ENCODE data around the gene HEATR5A. TPM values are rescaled to one million over a fixed set of nuclear protein-coding genes. Genes with fewer than 3 reads are reported as not detected.

The HEATR5A gene
- total and polyA plus RNA-seq, 4 donors: 10.9 to 54.0 (median 28.9) TPM

GRCh38 chr14:31405106-31405505 lies 15.2 kb downstream of the HEATR5A start:
- H3K36me3 ChIP-seq (ENCODE audit: control insufficient read depth in 4 of 4, insufficient read depth in 4 of 4, low read length in 4 of 4): peaks cover 0 to 7% (median 7%) of the 10 kb centered on the region in 4 donors
- TF ChIP-seq, protein P1, sequence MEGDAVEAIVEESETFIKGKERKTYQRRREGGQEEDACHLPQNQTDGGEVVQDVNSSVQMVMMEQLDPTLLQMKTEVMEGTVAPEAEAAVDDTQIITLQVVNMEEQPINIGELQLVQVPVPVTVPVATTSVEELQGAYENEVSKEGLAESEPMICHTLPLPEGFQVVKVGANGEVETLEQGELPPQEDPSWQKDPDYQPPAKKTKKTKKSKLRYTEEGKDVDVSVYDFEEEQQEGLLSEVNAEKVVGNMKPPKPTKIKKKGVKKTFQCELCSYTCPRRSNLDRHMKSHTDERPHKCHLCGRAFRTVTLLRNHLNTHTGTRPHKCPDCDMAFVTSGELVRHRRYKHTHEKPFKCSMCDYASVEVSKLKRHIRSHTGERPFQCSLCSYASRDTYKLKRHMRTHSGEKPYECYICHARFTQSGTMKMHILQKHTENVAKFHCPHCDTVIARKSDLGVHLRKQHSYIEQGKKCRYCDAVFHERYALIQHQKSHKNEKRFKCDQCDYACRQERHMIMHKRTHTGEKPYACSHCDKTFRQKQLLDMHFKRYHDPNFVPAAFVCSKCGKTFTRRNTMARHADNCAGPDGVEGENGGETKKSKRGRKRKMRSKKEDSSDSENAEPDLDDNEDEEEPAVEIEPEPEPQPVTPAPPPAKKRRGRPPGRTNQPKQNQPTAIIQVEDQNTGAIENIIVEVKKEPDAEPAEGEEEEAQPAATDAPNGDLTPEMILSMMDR (IDR thresholded peaks at IDR 0.05; ENCODE audit: control extremely low read depth, extremely low read depth): no peak
- peaks cover 0 to 5% (median 0%) of the 10 kb centered on the region in 5 donors for H3K4me1 ChIP-seq (ENCODE audit: control insufficient read depth in 5 of 5, insufficient read depth in 5 of 5, low read length in 5 of 5)
- ATAC-seq (ENCODE audit: insufficient read depth, low FRiP score) (no peak), DNase-seq (no peak)
- H3K27me3 ChIP-seq (ENCODE audit: control insufficient read depth in 3 of 3, insufficient read depth in 3 of 3, low read length in 2 of 3): no peaks in the 10 kb centered on the region
- H3K4me3 ChIP-seq: no peak overlapping the region
- H3K27ac ChIP-seq (ENCODE audit: low read depth in 1 of 2, low read length in 1 of 2): no peak overlapping the region
- H3K9ac ChIP-seq (ENCODE audit: insufficient read depth in 1 of 2, low read length in 2 of 2): no peak overlapping the region
- WGBS, 2 donors: 96 to 98% methylated on average over 8 of the region's 8 CpGs
- H3K9me3 ChIP-seq (ENCODE audit: control insufficient read depth in 4 of 4, insufficient read depth in 3 of 4, low read length in 3 of 4): no peaks in the 10 kb centered on the region

DNA sequence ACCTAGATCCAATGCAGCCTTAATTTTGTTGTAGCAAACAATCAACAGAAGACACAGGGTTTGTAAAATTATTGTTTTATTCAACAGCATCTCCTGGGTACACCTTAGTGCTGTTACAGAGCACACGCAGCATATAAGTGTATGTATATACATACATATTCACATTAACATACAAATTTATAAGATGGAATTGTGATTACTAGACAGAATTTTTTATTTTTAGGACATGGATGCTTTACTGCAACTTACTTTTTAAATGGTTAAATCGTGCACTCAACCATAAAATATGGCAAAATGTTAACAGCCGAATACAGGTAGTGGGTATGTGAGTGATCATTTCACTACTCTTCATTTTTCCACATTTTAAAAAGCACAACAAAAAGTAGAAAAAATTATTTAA lies 16.6 kb downstream of the HEATR5A start:
- DNase-seq: no peak
- Histone ChIP-seq H3K9ac (ENCODE audit: insufficient read depth in 1 of 2, low read length in 2 of 2) (no peak overlapping the region), H3K9me3 (ENCODE audit: control insufficient read depth in 4 of 4, insufficient read depth in 3 of 4, low read length in 3 of 4) (no peaks in the 10 kb centered on the region), H3K4me3 (no peak overlapping the region), H3K27me3 (ENCODE audit: control insufficient read depth in 3 of 3, insufficient read depth in 3 of 3, low read length in 2 of 3) (no peaks in the 10 kb centered on the region), H3K36me3 (ENCODE audit: control insufficient read depth in 4 of 4, insufficient read depth in 4 of 4, low read length in 4 of 4) (peaks cover 0 to 10% (median 7%) of the 10 kb centered on the region in 4 donors), H3K4me1 (ENCODE audit: control insufficient read depth in 5 of 5, insufficient read depth in 5 of 5, low read length in 5 of 5) (peaks cover 0 to 5% (median 0%) of the 10 kb centered on the region in 5 donors), H3K27ac (ENCODE audit: low read depth in 1 of 2, low read length in 1 of 2) (no peak overlapping the region)
- ATAC-seq (ENCODE audit: insufficient read depth, low FRiP score): no peak
- TF ChIP-seq, protein P1 (IDR thresholded peaks at IDR 0.05; ENCODE audit: control extremely low read depth, extremely low read depth): no peak
- 96 to 97% methylated on average over 3 of the region's 3 CpGs for WGBS, 2 donors

GRCh38 chr14:31402764-31403439 lies 17.4 kb downstream of the HEATR5A start:
- no peak for ATAC-seq (ENCODE audit: insufficient read depth, low FRiP score)
- TF ChIP-seq, protein P1 (IDR thresholded peaks at IDR 0.05; ENCODE audit: control extremely low read depth, extremely low read depth): no peak

More at GRCh38 chr14:31402764-31403439, 17.4 kb downstream of the HEATR5A start:
- no peak overlapping the region for H3K27ac ChIP-seq (ENCODE audit: low read depth in 1 of 2, low read length in 1 of 2)
- peaks cover 0 to 5% (median 0%) of the 10 kb centered on the region in 5 donors for H3K4me1 ChIP-seq (ENCODE audit: control insufficient read depth in 5 of 5, insufficient read depth in 5 of 5, low read length in 5 of 5)
- no peak overlapping the region for H3K9ac ChIP-seq (ENCODE audit: insufficient read depth in 1 of 2, low read length in 2 of 2)
- peaks cover 0 to 12% (median 8%) of the 10 kb centered on the region in 4 donors for H3K36me3 ChIP-seq (ENCODE audit: control insufficient read depth in 4 of 4, insufficient read depth in 4 of 4, low read length in 4 of 4)
- no peak for DNase-seq
- H3K4me3 ChIP-seq: no peak overlapping the region
- WGBS, 2 donors: 82 to 84% methylated on average over 2 of the region's 2 CpGs
- no peaks in the 10 kb centered on the region for H3K27me3 ChIP-seq (ENCODE audit: control insufficient read depth in 3 of 3, insufficient read depth in 3 of 3, low read length in 2 of 3)
- no peaks in the 10 kb centered on the region for H3K9me3 ChIP-seq (ENCODE audit: control insufficient read depth in 4 of 4, insufficient read depth in 3 of 4, low read length in 3 of 4)
